DOHH2 (cell line): Measurements from ENCODE around the gene SPATA7.

Experiments
- H3F3A ChIP-seq: fragments of 200-600 bp; sonication (generic), shearing (Covaris generic); 2 replicates; pipeline ENCODE4 v1.6.0; 2016; ENCODE audit warnings: antibody characterized with exemption, mild to moderate bottlenecking; ENCODE audit not compliant: control insufficient read depth, insufficient read depth
- H3K27ac ChIP-seq: fragments of 200-600 bp; sonication (generic); 2 replicates; pipeline ENCODE4 v1.5.1; 2014; ENCODE audit warnings: low read depth, mild to moderate bottlenecking, low read length, moderate library complexity
- H3K27me3 ChIP-seq: fragments of 200-600 bp; sonication (generic); 2 replicates; pipeline ENCODE4 v1.6.1; 2014; ENCODE audit warnings: mild to moderate bottlenecking, low read length, mixed read lengths; ENCODE audit not compliant: control insufficient read depth
- H3K36me3 ChIP-seq: fragments of 200-600 bp; sonication (generic); 2 replicates; pipeline ENCODE4 v1.6.1; 2014; ENCODE audit warnings: mild to moderate bottlenecking, low read length, moderate library complexity, mixed read lengths; ENCODE audit not compliant: control insufficient read depth
- H3K4me1 ChIP-seq: fragments of 200-600 bp; sonication (generic); 2 replicates; pipeline ENCODE4 v1.6.1; 2014; ENCODE audit warnings: mild to moderate bottlenecking, low read length, mixed read lengths; ENCODE audit not compliant: control insufficient read depth
- H3K4me2 ChIP-seq: fragments of 200-600 bp; sonication (generic); 2 replicates; pipeline ENCODE4 v1.6.0; 2014; ENCODE audit warnings: mild to moderate bottlenecking, low read length, moderate library complexity
- H3K4me3 ChIP-seq: fragments of 200-600 bp; sonication (generic); 2 replicates; pipeline ENCODE4 v1.5.1; 2014; ENCODE audit warnings: mild to moderate bottlenecking, low read length, mixed read lengths
- H3K79me2 ChIP-seq: fragments of 200-600 bp; sonication (generic); 2 replicates; pipeline ENCODE4 v1.6.1; 2014; ENCODE audit warnings: mild to moderate bottlenecking, low read length, mixed read lengths; ENCODE audit not compliant: control insufficient read depth
- H3K9me2 ChIP-seq: fragments of 200-600 bp; sonication (generic); replicated peaks from 2 replicates; pipeline ENCODE4 v1.6.1; 2014; ENCODE audit warnings: mild to moderate bottlenecking, low read length, mixed read lengths; ENCODE audit not compliant: control insufficient read depth
- H3K9me3 ChIP-seq: fragments of 200-600 bp; sonication (generic); 2 replicates; pipeline ENCODE4 v1.6.1; 2014; ENCODE audit warnings: antibody characterized with exemption, low read length, mixed read lengths; ENCODE audit not compliant: control insufficient read depth, insufficient read depth
- H4K20me1 ChIP-seq: fragments of 200-600 bp; sonication (generic); 2 replicates; pipeline ENCODE4 v1.6.0; 2014; ENCODE audit warnings: low read depth, mild to moderate bottlenecking, antibody characterized with exemption, low read length, moderate library complexity; ENCODE audit not compliant: control insufficient read depth, insufficient read depth
- EZH2phosphoT487 ChIP-seq: fragments of 200-600 bp; sonication (generic); IDR thresholded peaks from 2 replicates; pipeline ENCODE4 v1.6.1; 2017; ENCODE audit warnings: borderline replicate concordance, mild to moderate bottlenecking, antibody characterized with exemption, low read length, moderate library complexity, mixed read lengths
- TF ChIP-seq, protein P1 (sequence below): fragments of 200-600 bp; sonication (generic); IDR thresholded peaks from one replicate; pipeline ENCODE4 v1.5.1; 2014; ENCODE audit warnings: antibody characterized with exemption, mild to moderate bottlenecking, low read depth, low read length; ENCODE audit not compliant: poor library complexity, severe bottlenecking

SPATA7 gene

GRCh38 chr14:88430976-88431375 lies 45.5 kb downstream of the SPATA7 start:
- H4K20me1 ChIP-seq: no peaks in the 10 kb centered on the region
- no peak overlapping the region for H3K4me3 ChIP-seq
- no peaks in the 10 kb centered on the region for H3K9me2 ChIP-seq
- H3K27me3 ChIP-seq: no peaks in the 10 kb centered on the region
- no peak overlapping the region for H3K4me2 ChIP-seq
- no peaks in the 10 kb centered on the region for H3K9me3 ChIP-seq
- H3K4me1 ChIP-seq: no peaks in the 10 kb centered on the region
- H3K79me2 ChIP-seq: no peaks in the 10 kb centered on the region
- no peaks in the 10 kb centered on the region for H3K36me3 ChIP-seq
- H3F3A ChIP-seq: no peaks in the 10 kb centered on the region
- TF ChIP-seq, protein P1, sequence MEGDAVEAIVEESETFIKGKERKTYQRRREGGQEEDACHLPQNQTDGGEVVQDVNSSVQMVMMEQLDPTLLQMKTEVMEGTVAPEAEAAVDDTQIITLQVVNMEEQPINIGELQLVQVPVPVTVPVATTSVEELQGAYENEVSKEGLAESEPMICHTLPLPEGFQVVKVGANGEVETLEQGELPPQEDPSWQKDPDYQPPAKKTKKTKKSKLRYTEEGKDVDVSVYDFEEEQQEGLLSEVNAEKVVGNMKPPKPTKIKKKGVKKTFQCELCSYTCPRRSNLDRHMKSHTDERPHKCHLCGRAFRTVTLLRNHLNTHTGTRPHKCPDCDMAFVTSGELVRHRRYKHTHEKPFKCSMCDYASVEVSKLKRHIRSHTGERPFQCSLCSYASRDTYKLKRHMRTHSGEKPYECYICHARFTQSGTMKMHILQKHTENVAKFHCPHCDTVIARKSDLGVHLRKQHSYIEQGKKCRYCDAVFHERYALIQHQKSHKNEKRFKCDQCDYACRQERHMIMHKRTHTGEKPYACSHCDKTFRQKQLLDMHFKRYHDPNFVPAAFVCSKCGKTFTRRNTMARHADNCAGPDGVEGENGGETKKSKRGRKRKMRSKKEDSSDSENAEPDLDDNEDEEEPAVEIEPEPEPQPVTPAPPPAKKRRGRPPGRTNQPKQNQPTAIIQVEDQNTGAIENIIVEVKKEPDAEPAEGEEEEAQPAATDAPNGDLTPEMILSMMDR: no peak
- TF ChIP-seq EZH2phosphoT487: no peak
- H3K27ac ChIP-seq: no peak overlapping the region

- no peak overlapping the region for H3K4me3 ChIP-seq
- TF ChIP-seq, protein P1: no peak
- no peak for TF ChIP-seq EZH2phosphoT487
- no peaks in the 10 kb centered on the region for H3K9me2 ChIP-seq
- H3K9me3 ChIP-seq: no peaks in the 10 kb centered on the region
- H3K36me3 ChIP-seq: no peaks in the 10 kb centered on the region
- H4K20me1 ChIP-seq: no peaks in the 10 kb centered on the region
- H3F3A ChIP-seq: no peaks in the 10 kb centered on the region
- H3K79me2 ChIP-seq: no peaks in the 10 kb centered on the region
- no peaks in the 10 kb centered on the region for H3K27me3 ChIP-seq
- no peak overlapping the region for H3K27ac ChIP-seq
- H3K4me2 ChIP-seq: no peak overlapping the region
- H3K4me1 ChIP-seq: no peaks in the 10 kb centered on the region
These were observed 52.2 kb downstream of the SPATA7 start for GRCh38 chr14:88437658-88438057.

- no peak overlapping the region for H3K4me3 ChIP-seq
- H3K4me2 ChIP-seq: no peak overlapping the region
- H3K27ac ChIP-seq: no peak overlapping the region
- no peak for TF ChIP-seq EZH2phosphoT487
- TF ChIP-seq, protein P1: no peak
- no peaks in the 10 kb centered on the region for H3K4me1 ChIP-seq
- no peaks in the 10 kb centered on the region for H3K27me3 ChIP-seq
- no peaks in the 10 kb centered on the region for H3F3A ChIP-seq
- no peaks in the 10 kb centered on the region for H3K79me2 ChIP-seq
- H3K9me3 ChIP-seq: no peaks in the 10 kb centered on the region
- no peaks in the 10 kb centered on the region for H3K9me2 ChIP-seq
- H4K20me1 ChIP-seq: no peaks in the 10 kb centered on the region
- H3K36me3 ChIP-seq: no peaks in the 10 kb centered on the region
These were observed 53.6 kb downstream of the SPATA7 start for GRCh38 chr14:88439088-88439487.

- H3K4me2 ChIP-seq: no peak overlapping the region
- H3K79me2 ChIP-seq: no peaks in the 10 kb centered on the region
- no peaks in the 10 kb centered on the region for H3K36me3 ChIP-seq
- no peaks in the 10 kb centered on the region for H4K20me1 ChIP-seq
- no peaks in the 10 kb centered on the region for H3K27me3 ChIP-seq
- no peaks in the 10 kb centered on the region for H3K4me1 ChIP-seq
- no peaks in the 10 kb centered on the region for H3K9me3 ChIP-seq
- no peak overlapping the region for H3K4me3 ChIP-seq
- H3F3A ChIP-seq: no peaks in the 10 kb centered on the region
- no peaks in the 10 kb centered on the region for H3K9me2 ChIP-seq
- no peak overlapping the region for H3K27ac ChIP-seq
- TF ChIP-seq, protein P1: no peak
- TF ChIP-seq EZH2phosphoT487: no peak
These were observed 66.8 kb downstream of the SPATA7 start for GRCh38 chr14:88452231-88452630.
